Measurements from ENCODE around the gene NEU2.
"Not testable (repeated sequence)": the region's sequence is repeated elsewhere in the genome, so short reads cannot be mapped to it uniquely, and the experiment has no call there.

The NEU2 gene

GRCh38 chr2:233059797-233060500 lies 27.5 kb downstream of the NEU2 start, which contains the start of gene INPP5D:
Gene INPP5D, plus strand, starts transcription at chr2:233060342. Its CDS starts 137 bp downstream, at chr2:233060479.
- no peak for DNase-seq

DNA sequence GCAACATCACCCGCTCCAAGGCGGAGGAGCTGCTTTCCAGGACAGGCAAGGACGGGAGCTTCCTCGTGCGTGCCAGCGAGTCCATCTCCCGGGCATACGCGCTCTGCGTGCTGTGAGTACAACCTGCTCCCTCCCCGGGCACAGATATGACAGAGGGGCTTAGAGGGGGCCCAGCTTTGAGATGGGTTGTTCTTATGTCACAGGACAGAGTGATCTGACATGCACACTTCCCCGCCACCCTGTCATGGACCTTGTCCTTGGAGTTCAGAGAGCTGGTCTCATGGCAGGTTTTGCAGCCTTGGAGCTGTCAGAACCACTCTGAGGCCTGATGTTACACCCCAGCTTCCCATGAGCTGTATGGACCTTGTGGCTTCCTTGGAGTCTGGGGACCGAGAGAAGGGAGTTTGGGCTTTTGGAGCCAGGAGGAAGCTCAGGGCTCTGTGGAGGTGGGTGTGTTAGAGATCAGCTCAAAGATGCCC lies 28.1 kb downstream of the NEU2 start:
- no peak for DNase-seq

- DNase-seq = no peak
These were observed 28.6 kb downstream of the NEU2 start for GRCh38 chr2:233060980-233061590.

DNA sequence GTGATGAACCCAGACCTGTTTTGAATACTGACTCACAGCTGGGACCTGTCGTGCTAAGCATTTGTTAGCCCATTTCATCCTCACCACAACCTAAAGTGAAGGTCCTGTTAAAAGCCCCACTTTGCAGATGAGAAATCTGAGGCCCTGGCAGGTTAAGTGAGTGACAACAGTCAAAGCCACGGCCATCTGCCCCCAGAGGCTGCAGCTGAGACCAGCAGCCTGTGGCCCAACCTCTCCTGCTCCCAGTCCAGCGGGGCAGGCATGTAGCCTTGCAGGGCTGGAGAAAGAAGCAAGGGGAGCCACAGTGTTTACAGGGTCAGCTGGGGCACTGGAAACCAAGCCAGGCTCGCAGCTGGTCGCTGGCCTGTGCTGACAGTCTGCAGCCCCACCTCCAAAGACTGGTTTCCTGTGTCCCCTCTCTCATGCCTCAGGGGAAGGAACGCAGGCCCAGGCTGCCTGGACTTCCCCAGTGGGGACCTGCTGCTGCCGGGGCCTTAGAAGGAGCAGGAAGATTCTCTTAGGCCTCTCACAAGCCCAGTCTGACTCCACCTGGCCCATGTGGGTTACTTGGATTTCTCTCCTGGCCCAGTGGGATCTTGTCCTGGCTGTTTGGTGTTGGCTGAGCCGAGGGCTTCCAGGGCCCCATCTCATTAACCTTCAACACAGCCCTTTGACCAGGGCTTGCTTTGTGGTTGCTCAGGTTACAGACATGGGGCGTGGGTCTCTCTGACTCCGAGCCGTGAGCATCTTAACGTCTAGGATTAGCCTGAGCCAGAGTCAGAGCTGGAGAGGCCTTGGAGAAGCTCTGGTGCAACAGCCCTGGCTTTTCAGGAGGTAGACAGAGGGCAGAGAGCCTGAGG lies 29.3 kb downstream of the NEU2 start:
- DNase-seq = no peak

DNA sequence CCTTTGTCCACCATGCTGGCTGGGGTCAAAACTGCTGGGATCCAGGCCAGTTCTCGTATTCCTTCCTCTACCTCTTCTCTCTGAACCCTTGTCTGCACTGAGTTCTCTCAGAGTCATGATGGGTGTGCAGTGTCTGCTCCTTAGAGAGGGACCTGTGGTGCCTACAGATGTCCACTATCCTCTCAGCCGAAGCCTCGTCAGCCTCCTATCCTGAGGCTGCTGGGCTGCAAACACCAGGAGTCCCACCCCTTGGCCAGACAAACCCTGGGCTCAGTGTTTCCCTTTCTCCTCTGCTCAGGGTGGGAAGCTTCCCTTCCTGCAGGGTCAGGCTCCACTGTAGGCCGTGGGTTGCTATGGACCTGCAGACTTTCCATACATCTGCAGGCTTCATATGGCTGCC lies 30.0 kb downstream of the NEU2 start:
- no peak for DNase-seq

DNA sequence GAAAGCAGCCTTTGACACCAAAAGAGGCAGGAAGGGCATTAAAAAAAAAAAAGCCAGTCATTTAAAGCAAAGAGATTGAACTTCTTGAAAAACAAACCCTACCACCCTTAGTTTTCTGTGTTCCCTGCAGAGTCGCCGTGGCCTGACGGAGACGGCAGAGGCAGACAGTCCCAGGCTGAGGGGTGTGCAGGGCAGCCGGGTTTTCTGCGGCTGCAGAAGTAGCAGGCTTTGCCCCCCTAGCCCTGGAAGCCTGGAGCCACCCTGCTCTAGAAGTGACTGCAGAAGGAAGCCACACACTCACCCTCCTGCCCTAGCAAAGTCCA lies 30.4 kb downstream of the NEU2 start:
- DNase-seq = no peak

DNA sequence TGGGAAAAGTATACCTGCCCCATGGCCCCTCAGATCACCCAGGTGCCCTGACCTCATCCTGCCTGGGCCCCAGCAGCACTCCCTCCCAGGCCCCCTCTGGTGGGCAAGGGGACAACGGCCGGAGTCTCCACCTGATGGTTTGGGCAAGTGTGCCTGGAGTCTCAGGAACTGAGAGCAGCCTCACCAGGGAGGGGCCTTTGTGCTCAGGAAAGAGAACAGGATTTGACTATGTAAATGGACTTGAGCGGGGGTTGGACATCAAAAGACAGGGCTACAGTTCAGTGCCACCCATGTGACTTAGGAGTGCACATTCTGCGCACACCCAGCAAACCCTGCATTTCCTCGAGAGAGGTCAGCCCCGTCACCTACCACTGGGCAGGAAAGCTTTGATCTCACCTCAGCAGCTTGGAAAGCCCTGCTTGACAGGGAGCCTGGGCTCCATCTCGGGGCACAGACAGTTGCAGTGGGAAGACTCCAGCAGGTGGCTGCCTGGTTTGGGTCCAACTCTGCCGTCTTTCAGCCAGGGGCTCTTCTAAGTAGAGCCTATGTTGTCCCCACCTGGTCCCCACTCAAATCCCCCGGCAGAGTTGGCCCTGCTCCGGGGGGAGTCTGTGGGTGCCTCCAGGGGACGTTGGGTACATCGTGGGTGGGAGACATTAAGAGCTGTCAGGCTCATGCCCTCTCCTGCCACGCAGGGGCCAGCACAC lies 30.9 kb downstream of the NEU2 start:
- DNase-seq = no peak

GRCh38 chr2:233063976-233064411 lies 31.5 kb downstream of the NEU2 start:
- no peak for DNase-seq

DNA sequence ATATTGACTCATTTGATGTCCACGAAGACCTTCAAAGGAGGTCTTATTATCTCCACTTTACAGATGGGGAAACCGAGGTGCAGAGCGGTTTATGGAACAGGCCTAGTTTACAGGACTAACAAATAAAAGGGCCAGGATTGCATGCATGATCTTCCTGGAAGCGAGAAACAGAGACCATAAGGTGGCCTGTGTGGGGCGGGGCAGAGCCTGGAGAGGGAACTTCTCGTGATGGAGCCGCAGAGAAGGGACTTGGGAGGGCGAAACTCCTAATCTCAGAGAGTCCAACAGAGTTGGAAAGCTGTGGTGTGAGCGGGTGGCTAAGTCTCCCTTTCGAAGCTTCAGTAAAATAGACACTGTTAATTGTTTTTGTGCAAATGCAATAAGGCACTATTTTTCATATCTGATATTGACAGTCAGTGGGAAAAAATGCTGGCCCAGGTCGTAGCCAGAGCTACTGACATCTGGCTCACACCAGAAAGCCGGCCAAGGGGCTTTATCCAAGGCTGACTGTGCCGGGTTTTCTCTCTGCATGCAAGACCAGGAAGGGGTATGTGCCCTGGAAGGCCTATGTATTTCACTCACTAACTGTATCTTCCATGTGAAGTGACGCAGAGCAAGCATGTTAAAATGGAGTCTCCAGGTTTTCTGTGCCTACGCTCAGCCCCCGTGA lies 32.2 kb downstream of the NEU2 start:
- DNase-seq = peak in 1 of 2 experiments; percentile 51

- DNase-seq = not testable (repeated sequence)
These were observed 32.7 kb downstream of the NEU2 start for GRCh38 chr2:233065200-233065589.

DNA sequence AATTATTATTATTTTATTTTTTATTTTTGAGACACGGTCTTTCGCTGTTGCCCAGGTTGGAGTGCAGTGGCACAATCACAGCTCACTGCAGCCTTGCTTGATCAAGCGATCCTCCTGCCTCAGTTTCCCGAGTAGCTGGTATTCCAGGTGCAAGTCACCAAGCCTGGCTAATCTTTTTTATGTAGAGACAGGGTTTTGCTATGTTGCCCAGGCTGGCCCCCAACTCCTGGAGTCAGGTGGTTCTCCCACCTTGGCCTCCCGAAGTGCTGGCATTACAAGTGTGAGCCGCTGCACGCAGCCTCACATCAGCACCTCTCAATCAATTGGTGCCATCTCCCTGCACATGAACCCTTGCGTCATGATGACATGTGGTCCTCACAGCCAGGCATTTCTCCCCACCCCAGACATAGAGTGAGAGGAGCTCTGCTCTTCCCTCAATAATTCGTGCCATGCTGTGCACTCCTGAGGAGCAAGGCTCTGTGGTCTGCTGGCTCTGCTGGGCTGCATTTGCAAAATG lies 33.5 kb downstream of the NEU2 start:
- DNase-seq = no peak

DNA sequence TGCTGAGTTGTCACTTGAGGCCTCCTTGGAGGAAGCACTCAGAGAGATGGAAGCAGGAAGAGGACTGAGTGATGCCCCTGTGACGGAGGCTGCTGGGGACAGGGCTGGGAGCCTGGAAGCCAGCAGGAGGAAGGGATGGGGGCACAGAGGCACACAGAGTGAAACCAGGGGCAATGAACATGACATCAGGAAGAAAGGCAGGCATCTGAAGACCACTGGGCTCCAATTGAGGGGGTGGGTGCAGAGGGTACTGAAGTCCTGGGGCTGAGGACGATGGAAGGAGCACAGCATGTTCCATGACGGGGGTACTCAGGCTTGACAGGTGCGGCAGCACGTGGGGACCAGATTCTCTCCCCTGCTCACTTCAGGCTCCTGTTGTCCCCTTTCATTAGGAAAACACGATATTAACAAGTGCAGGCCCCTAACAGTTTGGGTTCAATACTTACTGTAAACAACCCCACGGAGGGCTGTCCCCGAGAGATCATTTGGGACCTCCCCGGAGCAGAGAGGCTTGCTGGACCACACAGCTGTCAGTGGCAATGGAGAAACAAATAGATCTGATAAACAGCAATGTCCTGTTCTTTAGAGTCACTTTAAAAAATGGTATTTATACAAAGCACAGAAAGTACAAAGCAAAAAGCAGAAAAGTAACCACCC lies 36.4 kb downstream of the NEU2 start:
- DNase-seq = no peak

DNA sequence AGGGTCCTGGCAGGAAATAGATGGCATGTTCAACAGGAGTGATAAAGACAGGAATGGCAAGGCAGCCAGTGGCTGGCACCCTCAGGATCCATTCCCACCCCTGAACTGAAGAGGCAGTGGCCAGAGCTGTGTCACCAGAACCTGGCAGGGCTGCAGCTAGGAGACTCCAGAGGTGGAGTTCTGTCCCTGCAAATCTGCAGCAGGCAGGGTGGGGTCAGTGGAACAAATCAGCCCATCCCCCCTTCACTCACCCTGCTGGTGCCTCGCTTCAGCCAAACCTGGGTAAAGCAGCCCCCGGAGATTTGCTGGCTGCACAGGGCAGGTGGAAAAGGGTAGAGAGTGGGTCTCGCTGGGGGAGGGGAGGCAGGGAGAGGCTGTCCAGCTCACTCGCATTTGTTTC lies 40.4 kb downstream of the NEU2 start:
- DNase-seq = no peak

DNA sequence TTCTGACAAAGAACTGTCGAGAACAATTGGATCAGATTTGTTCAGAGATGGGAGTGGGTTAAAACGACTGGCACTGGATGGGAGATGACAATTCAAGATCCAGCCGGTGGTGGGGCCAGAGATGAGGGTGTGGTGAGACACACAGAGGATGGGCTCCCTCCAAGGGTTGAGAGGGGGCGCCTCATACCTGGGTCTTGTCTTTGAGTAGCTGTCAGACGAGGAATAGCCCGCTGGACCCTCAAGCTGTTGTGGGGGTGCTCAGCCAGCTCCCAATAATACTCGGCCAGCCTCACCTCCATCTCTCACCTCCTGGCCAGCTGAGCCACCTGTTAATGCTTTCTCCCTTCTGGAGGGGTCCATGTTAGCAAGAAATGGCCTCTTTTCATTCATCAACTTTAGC lies 41.6 kb downstream of the NEU2 start:
- DNase-seq = no peak

DNA sequence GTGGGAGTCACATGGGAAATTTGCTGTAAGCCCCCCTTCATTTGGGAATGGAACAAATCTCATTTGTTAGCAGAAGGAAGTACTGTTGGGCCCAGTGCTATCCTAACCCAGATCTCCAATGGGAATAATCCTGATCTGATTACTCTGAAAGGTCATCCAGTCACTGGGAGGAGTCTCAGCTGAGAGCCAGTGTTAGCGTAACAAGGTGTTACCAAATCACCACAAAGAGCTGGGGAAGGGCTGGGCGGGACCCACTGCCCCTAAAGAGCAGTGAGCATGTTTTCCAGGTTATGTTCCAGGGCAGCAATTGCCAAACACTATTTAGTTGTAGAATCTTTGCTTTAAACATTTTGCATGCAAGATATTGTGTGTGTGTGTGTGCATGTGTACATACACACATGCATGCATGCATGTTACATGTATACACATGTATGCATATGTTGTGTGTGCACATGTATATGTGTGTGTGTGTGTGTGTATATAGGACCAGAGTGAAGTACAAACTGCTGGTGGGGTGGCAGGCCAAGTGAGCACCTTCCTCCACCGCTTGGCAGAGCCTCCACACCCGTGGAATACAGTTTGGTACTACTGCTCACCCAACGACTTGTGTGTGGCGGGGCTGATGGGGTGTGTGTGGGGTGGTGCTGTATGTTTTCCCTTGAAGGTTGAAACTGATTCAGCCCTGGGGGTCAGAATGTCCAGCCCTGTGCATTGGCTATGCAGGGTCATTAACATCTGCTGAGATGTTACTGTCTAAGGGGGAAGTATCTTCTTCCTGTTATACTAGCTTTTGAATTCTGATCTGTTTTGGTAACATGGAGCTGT lies 42.9 kb downstream of the NEU2 start:
- no peak for DNase-seq

DNA sequence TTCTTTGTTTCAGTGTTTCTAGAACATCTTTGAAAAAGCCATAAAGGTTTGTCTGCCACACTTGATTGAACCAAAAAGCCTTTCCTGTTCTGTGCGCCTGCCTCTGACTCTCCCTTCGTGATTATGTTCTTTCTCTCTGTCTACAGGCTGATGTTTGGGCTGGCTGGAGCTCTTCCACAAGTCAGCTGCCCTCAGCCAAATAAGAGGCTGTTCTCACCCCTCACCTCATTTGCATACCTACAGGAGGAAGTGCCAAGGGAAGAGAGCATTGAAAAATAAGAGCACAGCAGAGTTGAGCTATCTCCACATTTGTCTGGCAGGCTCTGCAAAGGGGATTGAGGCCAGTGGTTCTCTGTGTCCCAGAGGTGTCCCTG lies 43.5 kb downstream of the NEU2 start:
- DNase-seq = no peak

DNA sequence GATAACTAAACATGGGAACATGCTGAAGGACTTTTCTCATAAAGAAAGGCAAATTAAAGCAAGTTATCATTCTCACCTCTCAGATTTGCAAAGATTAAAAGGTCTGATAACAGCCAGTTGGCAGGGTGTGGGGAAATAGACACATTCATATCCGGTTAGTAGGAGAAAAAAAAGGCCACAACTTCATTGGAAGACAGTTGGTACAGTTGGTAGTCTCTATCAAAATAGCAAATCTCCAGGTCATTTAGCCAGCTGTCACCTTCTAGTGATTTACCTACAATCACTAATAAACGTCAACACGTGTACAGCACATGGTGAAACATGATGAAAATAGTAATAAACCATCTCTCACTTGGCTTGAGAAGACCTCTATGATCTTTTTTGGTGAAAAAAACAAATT lies 44.3 kb downstream of the NEU2 start:
- no peak for DNase-seq

- DNase-seq = no peak
These were observed 47.0 kb downstream of the NEU2 start for GRCh38 chr2:233079473-233079877.

DNA sequence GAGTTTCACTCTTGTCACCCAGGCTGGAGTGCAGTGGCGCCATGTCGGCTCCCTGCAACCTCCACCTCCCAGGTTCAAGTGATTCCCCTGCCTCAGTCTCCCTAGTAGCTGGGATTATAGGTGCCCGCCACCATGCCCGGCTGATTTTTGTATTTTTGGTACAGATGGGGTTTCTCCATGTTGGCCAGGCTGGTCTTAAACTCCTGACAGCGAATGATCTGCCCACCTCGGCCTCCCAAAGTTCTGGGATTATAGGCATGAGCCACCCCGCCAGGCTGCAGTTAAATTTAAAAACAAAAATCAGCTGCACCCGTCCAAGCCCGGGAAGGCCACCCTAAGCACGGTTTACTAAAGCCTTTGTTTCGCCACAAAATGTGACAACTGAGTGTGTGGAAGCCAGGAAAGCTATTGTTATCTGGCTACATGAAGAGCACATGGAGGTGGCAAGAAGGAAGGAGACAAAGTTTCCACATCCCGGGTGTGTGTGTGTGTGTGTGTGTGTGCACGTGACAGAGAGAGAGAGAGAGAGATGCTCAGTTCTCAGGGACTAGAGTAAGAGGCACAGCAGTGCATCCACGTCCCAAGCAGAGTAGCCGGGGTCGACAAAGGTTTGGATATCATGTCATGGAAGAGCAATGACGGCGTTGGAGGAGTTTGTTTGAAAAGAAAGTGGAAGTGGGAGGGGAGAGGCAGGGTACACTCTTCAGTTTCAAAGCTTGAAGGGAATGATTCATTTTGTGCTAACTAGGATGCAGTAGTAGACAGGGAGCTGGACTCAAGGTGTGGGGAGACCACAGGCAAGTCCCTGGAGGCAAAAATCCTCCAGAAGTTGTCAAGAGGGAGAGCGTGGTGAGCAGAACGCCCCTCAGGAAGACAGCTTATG lies 47.7 kb downstream of the NEU2 start:
- DNase-seq = no peak

- DNase-seq = no peak
These were observed 48.4 kb downstream of the NEU2 start for GRCh38 chr2:233080836-233081229.

Measured in NCI-H446 (cell line).